ENCODE measurements around the gene MED12L. TPM values are rescaled to one million over a fixed set of nuclear protein-coding genes. Genes with fewer than 3 reads are reported as not detected.

MED12L gene
- polyA plus RNA-seq, 1 donor from 2014 or later = 28.5 TPM

DNA sequence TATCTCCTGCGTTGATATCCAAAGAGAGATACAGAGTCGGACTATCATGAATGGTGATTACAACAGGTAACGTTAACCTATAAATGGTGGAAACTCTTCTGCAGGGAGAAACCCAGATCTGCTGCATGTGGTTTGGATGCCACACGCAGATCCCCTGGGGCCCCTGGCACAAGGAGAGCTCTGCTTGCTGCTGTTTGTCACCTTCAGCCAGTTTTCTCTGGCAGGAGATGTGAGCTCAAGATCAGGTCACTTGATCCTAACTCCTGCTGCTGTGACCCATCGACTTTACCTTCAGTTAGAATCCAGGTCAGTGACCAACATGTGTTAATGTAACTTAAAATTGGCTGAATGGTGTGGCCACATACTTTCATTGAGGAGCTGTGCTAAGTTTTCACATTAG, 141.4 kb downstream of the MED12L start:
- Histone ChIP-seq H3K27ac (ENCODE audit: low read length) (no peak overlapping the region), H4K20me1 (ENCODE audit: insufficient read depth) (peaks cover 4% of the 10 kb centered on the region), H3K9me2 (ENCODE audit: insufficient read depth, low read length) (no peaks in the 10 kb centered on the region), H3K79me2 (replicated peaks; ENCODE audit: insufficient read depth, low read length) (no peaks in the 10 kb centered on the region), H3K9me3 (ENCODE audit: low read length) (no peaks in the 10 kb centered on the region), H3K9ac (ENCODE audit: low read length) (no peak overlapping the region), H3K36me3 (ENCODE audit: insufficient read depth, low read length) (peaks cover 5% of the 10 kb centered on the region), H3F3A (ENCODE audit: insufficient read depth, low read length, poor library complexity, severe bottlenecking) (no peaks in the 10 kb centered on the region), H3K4me2 (ENCODE audit: low read length) (no peak overlapping the region), H3K4me3 (ENCODE audit: low read length) (no peak overlapping the region), H2AFZ (ENCODE audit: low read depth, low read length) (no peak overlapping the region), H3K27me3 (ENCODE audit: insufficient read depth, low read depth, low read length) (no peaks in the 10 kb centered on the region)
- no peak for TF ChIP-seq MXI1 (conservative IDR thresholded peaks at IDR 0.05; ENCODE audit: poor library complexity, severe bottlenecking)
- TF ChIP-seq EP300 (conservative IDR thresholded peaks at IDR 0.05; ENCODE audit: poor library complexity, severe bottlenecking) = no peak
- no peak for TF ChIP-seq POLR2AphosphoS5 (IDR thresholded peaks at IDR 0.05)
- no peak for TF ChIP-seq TAF1 (IDR thresholded peaks at IDR 0.05; ENCODE audit: low read depth)
- TF ChIP-seq, protein P1, sequence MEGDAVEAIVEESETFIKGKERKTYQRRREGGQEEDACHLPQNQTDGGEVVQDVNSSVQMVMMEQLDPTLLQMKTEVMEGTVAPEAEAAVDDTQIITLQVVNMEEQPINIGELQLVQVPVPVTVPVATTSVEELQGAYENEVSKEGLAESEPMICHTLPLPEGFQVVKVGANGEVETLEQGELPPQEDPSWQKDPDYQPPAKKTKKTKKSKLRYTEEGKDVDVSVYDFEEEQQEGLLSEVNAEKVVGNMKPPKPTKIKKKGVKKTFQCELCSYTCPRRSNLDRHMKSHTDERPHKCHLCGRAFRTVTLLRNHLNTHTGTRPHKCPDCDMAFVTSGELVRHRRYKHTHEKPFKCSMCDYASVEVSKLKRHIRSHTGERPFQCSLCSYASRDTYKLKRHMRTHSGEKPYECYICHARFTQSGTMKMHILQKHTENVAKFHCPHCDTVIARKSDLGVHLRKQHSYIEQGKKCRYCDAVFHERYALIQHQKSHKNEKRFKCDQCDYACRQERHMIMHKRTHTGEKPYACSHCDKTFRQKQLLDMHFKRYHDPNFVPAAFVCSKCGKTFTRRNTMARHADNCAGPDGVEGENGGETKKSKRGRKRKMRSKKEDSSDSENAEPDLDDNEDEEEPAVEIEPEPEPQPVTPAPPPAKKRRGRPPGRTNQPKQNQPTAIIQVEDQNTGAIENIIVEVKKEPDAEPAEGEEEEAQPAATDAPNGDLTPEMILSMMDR (IDR thresholded peaks at IDR 0.05; ENCODE audit: poor library complexity, severe bottlenecking) = no peak
- TF ChIP-seq, protein P2, sequence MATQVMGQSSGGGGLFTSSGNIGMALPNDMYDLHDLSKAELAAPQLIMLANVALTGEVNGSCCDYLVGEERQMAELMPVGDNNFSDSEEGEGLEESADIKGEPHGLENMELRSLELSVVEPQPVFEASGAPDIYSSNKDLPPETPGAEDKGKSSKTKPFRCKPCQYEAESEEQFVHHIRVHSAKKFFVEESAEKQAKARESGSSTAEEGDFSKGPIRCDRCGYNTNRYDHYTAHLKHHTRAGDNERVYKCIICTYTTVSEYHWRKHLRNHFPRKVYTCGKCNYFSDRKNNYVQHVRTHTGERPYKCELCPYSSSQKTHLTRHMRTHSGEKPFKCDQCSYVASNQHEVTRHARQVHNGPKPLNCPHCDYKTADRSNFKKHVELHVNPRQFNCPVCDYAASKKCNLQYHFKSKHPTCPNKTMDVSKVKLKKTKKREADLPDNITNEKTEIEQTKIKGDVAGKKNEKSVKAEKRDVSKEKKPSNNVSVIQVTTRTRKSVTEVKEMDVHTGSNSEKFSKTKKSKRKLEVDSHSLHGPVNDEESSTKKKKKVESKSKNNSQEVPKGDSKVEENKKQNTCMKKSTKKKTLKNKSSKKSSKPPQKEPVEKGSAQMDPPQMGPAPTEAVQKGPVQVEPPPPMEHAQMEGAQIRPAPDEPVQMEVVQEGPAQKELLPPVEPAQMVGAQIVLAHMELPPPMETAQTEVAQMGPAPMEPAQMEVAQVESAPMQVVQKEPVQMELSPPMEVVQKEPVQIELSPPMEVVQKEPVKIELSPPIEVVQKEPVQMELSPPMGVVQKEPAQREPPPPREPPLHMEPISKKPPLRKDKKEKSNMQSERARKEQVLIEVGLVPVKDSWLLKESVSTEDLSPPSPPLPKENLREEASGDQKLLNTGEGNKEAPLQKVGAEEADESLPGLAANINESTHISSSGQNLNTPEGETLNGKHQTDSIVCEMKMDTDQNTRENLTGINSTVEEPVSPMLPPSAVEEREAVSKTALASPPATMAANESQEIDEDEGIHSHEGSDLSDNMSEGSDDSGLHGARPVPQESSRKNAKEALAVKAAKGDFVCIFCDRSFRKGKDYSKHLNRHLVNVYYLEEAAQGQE (IDR thresholded peaks at IDR 0.05; ENCODE audit: borderline replicate concordance) = no peak
- no peak for TF ChIP-seq RAD21 (conservative IDR thresholded peaks at IDR 0.05)
- no peak for TF ChIP-seq EZH2 (IDR thresholded peaks at IDR 0.05; ENCODE audit: borderline replicate concordance, insufficient read depth, low read length, poor library complexity, severe bottlenecking)
- no peak for TF ChIP-seq SMC3 (conservative IDR thresholded peaks at IDR 0.05; ENCODE audit: poor library complexity)

DNA sequence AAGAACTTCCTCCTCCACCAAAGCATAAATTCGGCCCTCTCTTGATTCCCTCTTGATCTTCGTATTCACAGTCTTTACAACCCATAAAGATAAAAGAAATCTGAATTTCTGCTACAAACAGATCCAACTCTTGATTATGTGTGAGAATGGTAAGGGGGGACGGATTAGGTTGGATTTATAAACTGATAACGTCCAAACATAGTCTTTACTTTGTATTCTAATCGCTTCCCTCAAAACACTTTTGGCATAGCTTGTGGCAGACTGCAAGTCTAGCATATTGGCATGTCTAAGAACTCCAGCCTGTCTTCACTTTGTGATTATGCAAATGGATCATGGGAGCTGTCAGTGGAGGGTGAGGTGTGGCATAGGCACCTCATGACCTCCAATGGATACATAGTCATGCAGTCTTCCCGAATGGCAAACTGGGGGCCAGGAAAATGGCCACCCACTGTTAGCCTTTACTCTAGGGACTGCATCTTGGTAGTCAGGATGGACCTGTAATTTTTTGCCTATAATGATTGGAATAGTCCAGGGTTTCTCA, 141.9 kb downstream of the MED12L start:
- Histone ChIP-seq H3K9me2 (ENCODE audit: insufficient read depth, low read length) (no peaks in the 10 kb centered on the region), H3K4me2 (ENCODE audit: low read length) (no peak overlapping the region), H3K9ac (ENCODE audit: low read length) (no peak overlapping the region), H2AFZ (ENCODE audit: low read depth, low read length) (no peak overlapping the region), H3K79me2 (replicated peaks; ENCODE audit: insufficient read depth, low read length) (no peaks in the 10 kb centered on the region), H3F3A (ENCODE audit: insufficient read depth, low read length, poor library complexity, severe bottlenecking) (no peaks in the 10 kb centered on the region), H4K20me1 (ENCODE audit: insufficient read depth) (peaks cover 4% of the 10 kb centered on the region), H3K27ac (ENCODE audit: low read length) (no peak overlapping the region), H3K4me3 (ENCODE audit: low read length) (no peak overlapping the region), H3K27me3 (ENCODE audit: insufficient read depth, low read depth, low read length) (no peaks in the 10 kb centered on the region), H3K9me3 (ENCODE audit: low read length) (no peaks in the 10 kb centered on the region), H3K36me3 (ENCODE audit: insufficient read depth, low read length) (peaks cover 5% of the 10 kb centered on the region)
- TF ChIP-seq, protein P1 (IDR thresholded peaks at IDR 0.05; ENCODE audit: poor library complexity, severe bottlenecking) = no peak
- no peak for TF ChIP-seq SMC3 (conservative IDR thresholded peaks at IDR 0.05; ENCODE audit: poor library complexity)
- no peak for TF ChIP-seq POLR2AphosphoS5 (IDR thresholded peaks at IDR 0.05)
- TF ChIP-seq, protein P2 (IDR thresholded peaks at IDR 0.05; ENCODE audit: borderline replicate concordance) = no peak
- TF ChIP-seq MXI1 (conservative IDR thresholded peaks at IDR 0.05; ENCODE audit: poor library complexity, severe bottlenecking) = no peak
- TF ChIP-seq EP300 (conservative IDR thresholded peaks at IDR 0.05; ENCODE audit: poor library complexity, severe bottlenecking) = no peak
- TF ChIP-seq RAD21 (conservative IDR thresholded peaks at IDR 0.05) = no peak
- TF ChIP-seq EZH2 (IDR thresholded peaks at IDR 0.05; ENCODE audit: borderline replicate concordance, insufficient read depth, low read length, poor library complexity, severe bottlenecking) = no peak
- TF ChIP-seq TAF1 (IDR thresholded peaks at IDR 0.05; ENCODE audit: low read depth) = no peak
